NK-92 (cell line): ENCODE results near the gene DAB2IP.
"Not testable (repeated sequence)": the region's sequence is repeated elsewhere in the genome, so short reads cannot be mapped to it uniquely, and the experiment has no call there.

Source experiments
- DNase-seq: peaks from one replicate; lab custom pipeline; 2025; ENCODE audit not compliant: unreplicated experiment; lab: John Stamatoyannopoulos, UW

Gene DAB2IP

GRCh38 chr9:121651295-121652020, at the start of gene DAB2IP:
Gene DAB2IP (plus strand): TSS chr9:121651634. CDS start chr9:121651776, 142 bp downstream.
- DNase-seq, result no peak

DNA sequence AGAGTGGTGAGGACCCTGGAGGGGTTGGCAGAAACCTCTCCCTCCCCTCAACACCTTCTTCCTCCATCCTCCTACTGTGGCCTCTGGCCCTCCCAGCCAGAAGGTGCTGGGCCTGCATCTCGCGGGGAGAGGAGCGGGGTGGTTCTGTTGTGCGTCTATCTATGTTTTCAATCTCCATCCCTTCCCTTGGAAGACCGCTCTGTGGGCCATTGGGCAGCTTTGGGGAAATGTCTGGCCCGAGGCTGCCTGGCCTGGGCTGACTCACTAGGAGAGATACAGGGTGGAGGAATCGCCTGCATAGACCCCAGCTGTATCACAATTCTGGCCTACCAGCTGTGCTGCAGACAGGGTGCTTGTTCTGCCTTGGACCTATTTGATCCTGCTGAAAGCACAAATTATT, 48.4 kb upstream of the DAB2IP start:
- DNase-seq, result no peak

DNA sequence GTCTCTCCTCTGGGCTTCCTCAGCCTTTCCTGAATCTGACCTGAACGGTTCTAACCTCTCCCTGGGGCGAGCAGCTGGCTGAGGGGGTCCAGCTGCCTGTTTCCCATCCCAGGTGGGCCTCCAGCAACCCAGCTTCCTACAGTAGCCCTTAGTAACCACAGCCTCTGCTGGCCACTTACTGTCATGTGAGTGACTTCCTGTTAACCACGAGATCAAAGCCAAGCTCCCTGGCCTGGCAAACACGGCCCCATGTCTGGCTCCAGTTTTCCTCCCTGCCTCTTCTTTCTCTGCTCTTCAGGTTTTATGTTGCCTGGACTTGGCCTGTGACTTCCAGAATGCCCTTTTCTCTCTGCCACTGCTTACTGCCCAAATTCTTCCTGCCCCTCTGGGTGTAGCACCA, 47.2 kb upstream of the DAB2IP start:
- DNase-seq, result no peak

- DNase-seq, result no peak
Observed at GRCh38 chr9:121604654-121605053, 46.8 kb upstream of the DAB2IP start.

GRCh38 chr9:121607434-121608167, 43.8 kb upstream of the DAB2IP start:
- no peak for DNase-seq

DNA sequence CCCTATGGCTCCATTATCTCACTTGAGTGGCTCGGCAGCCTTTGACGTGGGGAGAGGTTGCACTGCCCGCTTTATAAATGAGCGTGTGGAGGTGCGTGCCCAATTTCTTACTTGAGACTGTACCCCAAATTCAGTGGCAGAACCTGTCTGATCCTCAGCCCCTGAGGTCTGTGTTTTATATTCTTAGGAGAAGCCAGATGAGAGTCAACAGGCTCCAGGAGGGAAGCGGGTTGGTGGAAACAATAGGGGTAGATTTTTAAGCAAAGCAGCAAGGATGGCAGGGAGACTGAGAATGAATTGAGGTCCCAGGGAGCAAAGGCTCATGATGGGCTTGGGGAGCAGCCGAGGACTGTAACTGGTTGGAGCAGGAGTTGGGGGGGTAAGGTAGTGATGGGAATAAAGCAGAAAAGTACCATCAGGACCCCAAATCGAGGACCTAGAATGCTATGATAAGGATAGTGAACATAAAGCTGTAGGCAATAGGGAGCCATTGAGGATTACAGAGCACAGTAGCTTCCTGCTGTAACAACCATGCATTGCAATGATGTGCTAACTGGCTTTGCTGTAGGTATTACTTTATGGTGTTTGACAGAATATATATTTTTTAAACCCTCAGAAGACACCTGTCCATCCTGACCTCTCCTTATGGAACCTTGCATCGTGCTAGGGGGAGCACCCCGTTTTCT, 43.1 kb upstream of the DAB2IP start:
- DNase-seq, result no peak

- DNase-seq, result no peak
Observed at GRCh38 chr9:121609822-121610637, 41.4 kb upstream of the DAB2IP start.

DNA sequence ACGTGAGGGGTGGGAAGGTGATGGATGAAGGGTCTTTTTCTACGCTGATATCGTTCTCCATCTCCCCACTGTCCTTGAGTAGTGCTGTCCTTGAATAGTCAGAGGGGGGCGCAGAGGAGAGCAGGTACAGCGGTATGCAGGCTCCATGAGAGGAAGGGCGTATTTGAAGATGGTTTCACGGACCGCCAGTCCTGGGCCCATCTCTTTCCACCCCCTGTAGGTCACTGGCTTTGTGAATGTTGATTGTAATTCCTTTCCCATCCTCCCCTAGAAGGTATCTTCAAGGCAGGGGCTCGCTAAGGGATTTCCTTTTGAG, 40.8 kb upstream of the DAB2IP start:
- DNase-seq, result no peak

DNA sequence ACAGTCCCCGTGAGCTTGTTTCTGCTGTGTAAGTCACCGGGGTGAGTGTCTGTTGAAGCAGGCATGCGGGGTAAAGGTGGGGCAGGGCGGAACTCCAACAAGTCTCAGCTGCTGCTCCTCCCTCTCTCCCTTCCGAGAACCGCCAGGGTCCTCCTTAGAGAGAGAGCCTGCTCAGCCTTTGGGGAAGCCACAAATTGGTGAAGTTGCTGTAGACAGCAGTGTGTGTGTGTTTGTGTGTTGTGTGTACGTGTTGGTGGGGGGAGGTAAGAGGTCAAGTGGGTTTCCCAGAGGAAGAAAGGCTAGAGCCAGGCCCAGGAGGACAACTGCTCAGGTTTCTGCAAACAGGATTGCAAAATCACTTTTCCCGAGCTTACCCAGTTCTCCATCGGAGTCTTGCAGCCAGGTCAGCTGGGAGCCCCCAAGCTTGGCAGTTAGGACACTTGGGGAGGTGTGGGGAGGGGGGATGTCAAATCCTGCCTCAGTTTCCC, 38.9 kb upstream of the DAB2IP start:
- no peak for DNase-seq

GRCh38 chr9:121613009-121613752, 38.3 kb upstream of the DAB2IP start:
- DNase-seq, result no peak

DNA sequence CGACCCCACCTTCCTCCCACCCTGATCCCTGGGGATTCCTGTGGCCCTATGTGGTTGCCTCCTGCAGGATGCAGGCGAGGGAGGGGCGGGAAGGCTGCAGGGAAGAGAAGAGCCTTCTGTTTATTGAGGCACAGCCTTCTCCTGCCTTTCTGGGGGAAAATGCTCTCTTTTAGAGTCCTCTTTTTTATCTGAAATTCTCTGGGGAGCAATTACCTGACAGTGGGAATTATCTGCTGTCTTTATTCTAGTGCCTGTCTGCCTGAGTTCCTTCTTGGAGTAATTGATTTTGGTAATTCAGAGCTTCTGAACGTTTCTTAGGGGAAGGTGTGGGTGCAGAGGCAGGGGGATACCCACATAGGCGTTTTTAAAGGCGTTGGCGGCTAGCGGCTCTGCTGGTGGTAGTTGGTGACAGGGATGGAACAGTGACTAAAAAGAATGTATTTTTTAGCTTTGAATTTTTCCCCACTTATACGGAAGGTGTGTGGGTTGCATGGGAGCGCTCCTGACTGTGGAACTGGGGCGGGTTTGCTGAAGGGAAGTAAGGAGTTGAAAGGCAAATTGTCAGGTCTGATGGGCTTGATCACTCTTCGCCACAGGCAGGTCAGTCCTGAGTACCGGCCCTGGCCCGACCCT, 35.2 kb upstream of the DAB2IP start:
- DNase-seq, result no peak

GRCh38 chr9:121618504-121618903, 32.9 kb upstream of the DAB2IP start:
- no peak for DNase-seq

GRCh38 chr9:121618910-121619309, 32.5 kb upstream of the DAB2IP start:
- DNase-seq, result not testable (repeated sequence)

- DNase-seq, result no peak
Observed at GRCh38 chr9:121619545-121620324, 31.7 kb upstream of the DAB2IP start.

- no peak for DNase-seq
Observed at GRCh38 chr9:121620325-121620673, 31.1 kb upstream of the DAB2IP start.

GRCh38 chr9:121620777-121621449, 30.5 kb upstream of the DAB2IP start:
- DNase-seq, result no peak

DNA sequence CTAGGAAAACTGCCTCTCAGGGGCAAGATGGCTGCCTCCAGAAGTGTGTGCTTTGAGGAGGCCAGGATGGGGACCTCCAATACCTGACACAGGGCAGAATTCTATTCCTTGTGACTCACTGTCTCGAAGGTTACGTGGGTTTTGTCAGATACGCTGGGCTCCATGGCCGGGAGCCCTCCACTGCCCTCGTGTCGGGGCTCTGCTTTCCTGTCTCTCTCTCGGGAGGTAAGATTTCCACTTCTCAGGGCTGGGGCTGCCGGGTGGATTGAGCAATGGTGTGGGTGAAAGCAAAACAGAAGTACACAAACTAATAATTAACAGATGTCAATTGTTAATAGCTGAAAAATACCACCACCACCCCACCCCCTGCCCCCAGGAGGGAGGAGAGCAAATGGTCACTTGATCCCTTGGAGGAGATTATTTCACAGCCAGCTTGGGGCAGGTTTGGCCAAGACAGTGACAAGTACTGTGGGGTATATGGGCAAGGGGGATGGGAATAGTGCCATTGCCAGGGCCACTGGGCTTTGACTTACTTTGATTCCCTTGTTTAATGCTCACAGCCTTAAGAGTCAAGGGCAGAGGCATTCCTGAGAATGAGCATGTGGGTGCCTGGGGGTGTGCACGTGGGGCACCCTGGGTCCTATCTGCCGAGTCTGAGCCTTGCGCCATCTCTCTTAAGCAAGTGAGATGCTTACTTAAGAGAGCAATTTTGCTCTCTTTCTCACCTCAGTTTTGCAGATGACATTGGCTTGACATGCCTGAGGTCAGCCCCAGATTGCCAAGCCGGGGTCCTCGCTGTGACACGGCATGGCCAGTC, 28.8 kb upstream of the DAB2IP start:
- DNase-seq, result no peak

DNA sequence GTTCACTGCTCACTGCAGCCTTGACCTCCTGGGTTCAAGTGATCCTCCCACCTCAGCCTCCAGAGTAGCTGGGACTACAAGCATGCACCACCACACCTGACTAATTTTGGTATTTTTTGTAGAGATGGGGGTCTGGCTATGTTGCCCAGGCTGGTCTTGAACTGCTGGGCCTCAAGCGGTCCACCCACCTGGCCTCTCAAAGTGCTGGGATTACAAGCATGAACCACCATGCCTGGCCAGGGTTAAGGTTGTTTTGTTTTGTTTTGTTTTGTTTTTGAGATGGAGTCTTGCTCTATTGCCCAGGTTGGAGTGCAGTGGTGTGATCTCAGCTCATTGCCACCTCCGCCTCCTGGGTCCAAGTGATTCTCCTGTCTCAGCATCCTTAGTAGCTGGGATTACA, 28.0 kb upstream of the DAB2IP start:
- DNase-seq, result not testable (repeated sequence)
